DND-41 (cell line): ENCODE measurements around the gene COPZ1.

ENCODE experiments used
- CTCF ChIP-seq: IDR thresholded peaks from 2 replicates; pipeline ENCODE4 v1.5.1; 2012; ENCODE audit warnings: borderline replicate concordance, low read length, moderate library complexity, mild to moderate bottlenecking; ENCODE audit not compliant: poor library complexity, severe bottlenecking; ENCODE audit errors: extremely low read depth
- EZH2 ChIP-seq: IDR thresholded peaks from 3 replicates; pipeline ENCODE4 v1.6.1; 2012; ENCODE audit warnings: borderline replicate concordance, low read depth, mild to moderate bottlenecking, moderate library complexity, low read length, inconsistent platforms; ENCODE audit not compliant: severe bottlenecking

- TF ChIP-seq CTCF (no peak), EZH2 (no peak)
Observed at GRCh38 chr12:54329759-54330158, 4.8 kb downstream of the COPZ1 start.
